Activated CD8-positive, alpha-beta memory T cell treated with anti-CD3 and anti-CD28 coated beads for 1 hour (primary cell): ENCODE measurements around the gene LOXL4.

ENCODE experiments used
- DNase-seq, 2 donors: peaks; one replicate each; pipeline ENCODE4 v3.0.0-alpha.2; 2020; ENCODE audit warnings: low read depth in 1 of 2; ENCODE audit errors: extremely low read depth in 1 of 2

LOXL4 gene

GRCh38 chr10:98295907-98296306, 27.9 kb upstream of the LOXL4 start:
- DNase-seq, result no peak

DNA sequence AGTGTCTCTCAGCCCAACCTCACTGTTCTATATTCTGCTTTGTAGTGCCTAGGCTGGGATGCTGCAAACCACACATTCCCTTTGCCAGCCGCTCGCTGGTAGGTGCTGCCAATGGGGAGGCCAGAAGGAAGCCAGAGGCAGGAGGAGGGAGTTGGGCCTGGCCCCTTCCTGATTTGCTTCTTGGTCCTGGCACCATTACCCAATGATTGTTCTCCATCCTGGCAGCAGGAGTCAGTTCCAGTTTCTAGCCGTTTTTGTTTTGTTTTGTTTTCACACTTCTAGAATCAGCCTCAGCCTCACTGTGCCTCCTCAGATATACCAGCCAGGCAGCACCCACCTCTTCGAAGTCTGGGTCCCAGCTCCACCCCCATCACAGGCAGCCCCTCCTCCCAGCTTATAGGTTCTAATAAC, 27.4 kb upstream of the LOXL4 start:
- DNase-seq, result no peak

- DNase-seq, result no peak
These were observed 26.3 kb upstream of the LOXL4 start for GRCh38 chr10:98294270-98294627.

DNA sequence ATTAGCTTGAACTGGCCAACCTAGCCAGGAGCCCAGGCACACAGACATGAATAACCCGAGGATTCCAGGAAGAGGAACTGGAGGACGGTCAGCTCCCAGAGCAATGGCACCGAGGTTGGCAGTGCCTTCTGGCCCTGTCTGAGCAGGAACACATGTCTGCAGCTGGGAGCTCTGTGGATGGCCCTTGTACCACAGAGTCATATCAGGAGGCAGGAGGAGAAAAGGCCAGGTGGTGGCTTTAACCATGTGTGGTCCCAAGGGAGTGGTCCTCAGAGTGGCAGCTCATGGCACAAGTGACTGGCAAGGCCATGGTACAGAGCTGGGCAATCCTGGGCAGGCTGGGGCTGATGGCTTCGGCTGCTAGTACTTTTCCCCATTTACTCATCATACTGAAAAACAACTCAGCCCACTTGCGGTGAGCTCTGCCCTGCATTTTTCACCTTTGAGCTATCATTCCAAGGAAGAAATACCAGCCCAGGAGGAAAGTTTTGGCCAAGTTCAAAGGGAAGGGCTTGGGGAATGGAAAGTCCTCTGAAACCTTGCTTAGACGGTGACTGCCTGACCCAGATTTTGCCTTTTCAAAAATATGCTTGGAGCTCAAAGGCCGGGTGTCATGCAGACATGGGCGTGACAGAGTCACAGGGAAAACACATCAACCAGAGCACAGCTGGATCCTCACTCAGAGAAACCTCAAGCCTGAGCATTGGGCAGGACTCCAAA, 25.7 kb upstream of the LOXL4 start:
- DNase-seq, result no peak

- DNase-seq, result no peak
These were observed 25.0 kb upstream of the LOXL4 start for GRCh38 chr10:98292971-98293370.

DNA sequence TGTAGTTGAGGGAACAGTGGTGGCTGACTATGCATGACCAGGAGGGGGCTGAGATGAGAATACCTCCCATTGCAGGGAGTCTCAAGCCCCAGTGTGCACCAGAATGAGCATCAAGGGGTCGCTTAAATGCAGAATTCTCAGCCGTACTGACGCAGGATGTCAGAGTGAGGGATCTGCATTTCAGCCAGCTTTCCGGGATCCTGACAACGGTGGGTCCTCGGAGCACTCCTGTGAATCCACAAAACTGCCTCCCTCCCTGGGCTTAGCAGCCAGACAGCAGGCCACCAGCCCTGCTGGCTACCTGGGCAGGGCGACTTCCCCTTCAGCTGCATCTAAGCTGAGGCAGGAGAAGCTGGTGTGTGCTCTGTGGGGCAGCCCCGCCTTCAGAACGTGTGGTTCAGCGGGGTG, 21.8 kb upstream of the LOXL4 start:
- DNase-seq, result no peak

- DNase-seq, result no peak
These were observed 19.3 kb upstream of the LOXL4 start for GRCh38 chr10:98287321-98287720.

DNA sequence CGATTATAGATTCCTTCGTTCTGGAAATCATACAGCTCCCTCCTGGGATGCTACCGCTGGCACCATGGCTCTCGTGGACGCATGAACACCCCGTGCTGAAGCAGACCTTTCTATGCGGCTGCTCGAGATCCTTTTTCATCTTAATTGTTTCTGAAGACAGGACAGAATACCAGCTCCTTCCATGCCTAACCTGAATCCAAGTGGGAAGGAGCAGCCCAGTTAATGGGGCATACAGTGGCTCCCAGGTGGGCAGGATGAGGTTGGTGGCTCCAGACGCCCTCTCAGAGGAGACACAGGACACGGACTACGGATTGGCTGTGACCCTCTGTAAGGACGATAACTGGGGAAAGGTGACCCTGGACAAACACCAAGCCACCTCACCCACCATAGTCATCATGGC, 18.4 kb upstream of the LOXL4 start:
- no peak for DNase-seq

DNA sequence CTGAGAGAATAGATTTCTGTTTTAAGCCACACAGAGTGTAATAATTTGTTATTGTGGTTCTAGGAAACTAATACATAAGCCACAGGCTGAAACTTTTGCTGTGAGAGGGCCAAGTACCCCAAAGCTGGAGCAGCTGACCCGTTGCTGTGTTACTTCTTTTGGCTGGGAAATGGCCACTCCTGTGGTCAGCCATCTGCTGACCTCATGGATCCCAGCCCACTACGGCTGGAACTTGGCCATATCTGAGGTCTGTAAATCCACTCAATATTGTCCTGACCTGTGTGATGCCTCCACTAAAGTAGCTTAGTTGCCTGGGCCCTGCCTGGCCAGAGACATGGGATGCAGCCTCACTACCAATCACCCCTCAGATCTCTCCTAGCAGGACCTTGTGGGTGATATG, 17.4 kb upstream of the LOXL4 start:
- no peak for DNase-seq

- DNase-seq, result no peak
These were observed 8.3 kb upstream of the LOXL4 start for GRCh38 chr10:98276311-98276710.

DNA sequence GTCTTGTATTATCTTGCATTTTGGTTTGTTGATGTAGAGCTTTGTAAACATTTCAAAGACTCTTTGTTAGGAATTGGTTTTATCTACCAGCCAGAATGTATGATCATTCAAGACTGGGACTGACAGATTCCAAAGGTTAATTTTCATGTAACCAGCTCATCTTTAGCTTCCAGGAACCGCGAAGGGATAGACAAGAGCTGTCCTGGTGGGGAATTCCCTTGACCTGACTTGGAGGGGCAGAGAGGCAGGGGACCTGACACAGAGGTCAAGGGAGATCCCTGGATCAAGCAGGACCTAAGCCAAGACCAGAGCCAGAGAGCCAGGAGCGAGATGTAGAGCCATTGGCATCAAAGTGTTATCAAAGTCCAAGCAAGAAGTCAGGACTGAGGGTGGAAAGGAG, 6.6 kb upstream of the LOXL4 start:
- DNase-seq, result no peak

GRCh38 chr10:98273057-98273850, 5.3 kb upstream of the LOXL4 start:
- no peak for DNase-seq

DNA sequence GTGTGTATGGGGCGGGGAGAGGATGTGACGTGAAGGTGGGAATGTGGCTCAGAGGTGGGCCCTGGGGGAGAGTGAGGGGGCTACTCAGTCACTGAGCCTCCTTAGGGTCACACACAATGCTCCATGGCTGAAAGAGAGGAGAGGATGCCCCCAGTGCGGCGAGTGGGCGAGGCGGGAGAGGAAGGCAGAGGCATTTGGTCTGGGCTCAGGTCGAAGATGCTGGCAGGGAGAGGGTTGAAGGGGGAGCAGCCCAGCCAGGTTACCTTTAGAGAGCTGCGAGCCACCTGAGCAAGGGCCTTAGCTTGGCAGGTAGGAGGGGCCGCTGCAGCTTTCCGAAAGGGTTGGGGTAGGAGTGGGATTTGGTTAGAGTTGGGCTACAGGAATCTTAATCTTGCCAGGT, 4.7 kb upstream of the LOXL4 start:
- DNase-seq, result no peak

DNA sequence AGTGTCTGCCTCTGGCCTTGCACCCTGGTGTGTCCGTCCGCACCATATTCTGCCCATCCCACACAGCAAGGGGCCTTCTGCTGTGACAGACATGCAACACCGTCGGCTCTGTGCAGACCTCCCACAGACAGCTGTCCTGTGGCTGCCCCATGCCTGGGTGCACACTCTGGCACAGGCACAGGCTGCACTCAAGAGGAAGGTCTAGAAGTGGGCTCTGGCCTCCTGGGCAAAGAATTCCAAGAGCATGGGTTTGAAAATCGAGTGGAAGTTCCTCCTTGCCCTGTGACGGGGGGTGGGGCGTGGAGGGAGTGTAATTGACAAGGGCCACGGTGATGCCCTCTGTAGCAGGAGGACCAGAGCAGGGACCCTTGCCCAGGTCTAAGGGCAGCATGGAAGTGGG, 4.3 kb upstream of the LOXL4 start:
- no peak for DNase-seq

GRCh38 chr10:98270786-98271185, 2.8 kb upstream of the LOXL4 start:
- no peak for DNase-seq

- no peak for DNase-seq
These were observed 2.2 kb upstream of the LOXL4 start for GRCh38 chr10:98270073-98270740.

DNA sequence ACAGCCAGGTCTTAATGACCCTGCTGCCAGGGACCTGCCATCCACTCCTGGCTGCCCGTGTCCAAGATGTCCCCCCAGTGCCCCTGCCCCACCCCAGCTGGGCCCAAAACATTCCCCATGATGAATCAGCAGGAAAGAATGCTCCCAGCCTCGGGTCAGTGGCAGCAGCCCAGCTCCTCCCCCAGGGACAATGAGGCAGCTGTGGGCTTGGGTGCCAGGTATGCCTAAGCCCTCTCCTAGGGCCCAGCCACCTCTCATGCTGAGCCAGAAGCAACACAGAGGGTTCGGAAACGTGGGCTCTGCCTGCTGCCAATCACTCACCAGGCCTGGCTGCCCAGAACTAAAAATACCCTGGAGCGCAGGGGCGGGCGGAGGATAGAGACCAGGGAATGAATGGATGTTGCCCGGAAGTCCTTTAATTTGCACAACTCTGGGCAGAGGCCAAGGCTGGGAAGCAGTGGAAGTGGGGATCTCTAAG, 1.5 kb upstream of the LOXL4 start:
- DNase-seq, result no peak

DNA sequence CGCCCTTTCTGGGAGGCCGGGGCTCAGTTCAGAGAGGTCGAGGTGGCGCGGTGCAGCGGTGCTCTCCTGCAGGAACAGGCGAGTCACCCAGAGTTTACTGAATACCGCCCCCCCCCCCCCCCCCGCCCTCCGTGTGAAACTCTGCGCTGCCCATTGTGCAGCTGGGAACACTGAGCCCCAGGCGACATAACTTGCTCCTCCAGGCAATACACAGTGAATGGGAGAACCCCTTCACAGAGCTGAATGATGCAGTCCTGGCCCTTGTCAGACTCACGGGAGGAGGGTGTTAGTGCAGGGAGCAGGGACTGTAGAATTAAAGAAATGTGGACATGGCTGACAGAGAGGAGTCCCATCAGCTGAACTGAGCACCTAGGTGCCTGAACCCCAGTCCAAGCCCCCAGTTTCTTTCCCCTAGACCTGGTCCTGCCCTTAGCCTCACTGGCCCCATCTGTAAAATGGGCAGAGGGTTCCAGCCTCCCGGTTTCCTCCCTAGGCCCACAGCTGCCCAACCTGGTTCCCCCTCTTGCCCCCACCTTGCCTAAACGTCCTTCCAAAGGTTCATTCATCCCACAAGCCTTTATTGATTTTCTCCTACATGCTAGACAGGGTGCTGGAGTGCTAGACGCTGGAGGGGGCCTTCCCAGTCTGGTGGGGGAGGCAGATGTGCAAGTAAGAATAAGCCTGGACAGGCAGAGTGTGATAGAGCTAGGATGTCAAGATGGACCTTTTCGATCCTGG, 869 bp upstream of the LOXL4 start:
- no peak for DNase-seq

GRCh38 chr10:98267069-98267893, 713 bp downstream of the LOXL4 start:
- DNase-seq, result no peak

GRCh38 chr10:98266647-98267046, 1.3 kb downstream of the LOXL4 start:
- no peak for DNase-seq
